B cell (primary cell): ENCODE results near the gene RBBP8NL.

ENCODE experiments used
- EZH2 ChIP-seq: IDR thresholded peaks from 2 replicates; pipeline ENCODE4 v1.6.1; 2012; ENCODE audit warnings: borderline replicate concordance, low read depth, mild to moderate bottlenecking, moderate library complexity, low read length; ENCODE audit not compliant: insufficient read depth, poor library complexity, severe bottlenecking
- TF ChIP-seq, protein P1 (sequence below): fragments of 200-600 bp; IDR thresholded peaks from one replicate; pipeline ENCODE4 v1.8.0; 2022; ENCODE audit warnings: antibody characterized with exemption, mild to moderate bottlenecking

DNA sequence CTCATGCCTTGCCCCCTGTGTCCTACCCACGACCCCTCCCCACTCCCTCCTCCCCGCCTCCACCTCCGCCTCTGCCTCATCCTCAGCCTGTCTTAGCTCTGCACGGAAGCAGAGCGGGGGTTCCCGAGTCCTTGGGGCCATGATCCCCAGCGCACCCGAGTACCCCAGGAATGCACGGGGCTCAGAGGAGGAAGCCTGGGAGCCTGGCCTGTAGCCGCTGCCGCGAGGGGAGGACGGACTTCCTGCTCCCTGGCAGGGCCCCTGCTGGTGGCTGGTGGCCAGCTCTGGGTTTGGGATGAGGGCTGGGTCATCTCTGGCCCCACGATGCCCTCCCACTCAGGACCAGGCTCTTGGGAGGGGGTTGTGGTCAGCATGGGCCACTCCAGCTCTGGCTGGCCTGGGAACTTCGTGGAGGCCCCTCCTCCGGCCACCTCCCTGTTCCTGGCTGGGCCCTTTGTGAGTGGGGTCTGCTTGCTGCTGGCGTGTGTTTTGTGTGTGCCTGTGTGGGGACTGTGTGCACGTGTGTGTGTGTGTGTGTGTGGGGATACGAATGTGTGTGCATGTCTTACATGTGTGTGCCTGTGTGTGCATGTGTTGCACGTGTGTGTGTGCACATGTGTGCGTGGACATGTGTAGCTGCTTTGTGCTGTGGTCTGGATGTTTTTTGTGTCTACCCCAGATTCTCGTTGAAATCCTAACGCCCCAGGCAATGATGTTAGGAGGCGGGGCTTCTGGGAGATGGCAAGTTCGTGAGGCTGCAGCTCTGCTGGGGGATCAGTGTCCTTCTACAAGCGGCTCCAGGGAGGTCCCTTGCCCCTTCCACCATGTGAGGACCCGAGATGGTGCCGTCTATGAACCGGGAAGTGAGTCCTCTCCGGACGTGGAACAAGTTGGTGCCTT, 1.3 kb upstream of the RBBP8NL start:
- TF ChIP-seq, protein P1, sequence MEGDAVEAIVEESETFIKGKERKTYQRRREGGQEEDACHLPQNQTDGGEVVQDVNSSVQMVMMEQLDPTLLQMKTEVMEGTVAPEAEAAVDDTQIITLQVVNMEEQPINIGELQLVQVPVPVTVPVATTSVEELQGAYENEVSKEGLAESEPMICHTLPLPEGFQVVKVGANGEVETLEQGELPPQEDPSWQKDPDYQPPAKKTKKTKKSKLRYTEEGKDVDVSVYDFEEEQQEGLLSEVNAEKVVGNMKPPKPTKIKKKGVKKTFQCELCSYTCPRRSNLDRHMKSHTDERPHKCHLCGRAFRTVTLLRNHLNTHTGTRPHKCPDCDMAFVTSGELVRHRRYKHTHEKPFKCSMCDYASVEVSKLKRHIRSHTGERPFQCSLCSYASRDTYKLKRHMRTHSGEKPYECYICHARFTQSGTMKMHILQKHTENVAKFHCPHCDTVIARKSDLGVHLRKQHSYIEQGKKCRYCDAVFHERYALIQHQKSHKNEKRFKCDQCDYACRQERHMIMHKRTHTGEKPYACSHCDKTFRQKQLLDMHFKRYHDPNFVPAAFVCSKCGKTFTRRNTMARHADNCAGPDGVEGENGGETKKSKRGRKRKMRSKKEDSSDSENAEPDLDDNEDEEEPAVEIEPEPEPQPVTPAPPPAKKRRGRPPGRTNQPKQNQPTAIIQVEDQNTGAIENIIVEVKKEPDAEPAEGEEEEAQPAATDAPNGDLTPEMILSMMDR = no peak
- TF ChIP-seq EZH2 = no peak
